Pancreas (tissue), 10 donors: Measurements from ENCODE around the gene PSMD12. TPM values are rescaled to one million over a fixed set of nuclear protein-coding genes. Genes with fewer than 3 reads are reported as not detected.
A peak's percentile ranks its signal among the peaks of the same experiment; 100 is the strongest.

ENCODE experiments used
- ATAC-seq, 4 donors: fragments of 200-7000 bp; cut with Tn5 transposase; one replicate each; pipeline versions ENCODE4 v1.8.0 to v1.9.1; 2020; ENCODE audit warnings: mild to moderate bottlenecking in 4 of 4, moderate library complexity in 4 of 4
- DNase-seq, 6 donors: peaks; one replicate each; pipeline ENCODE4 v3.0.0-alpha.2; 2020
- FAIRE-seq: peaks from 2 replicates; lab custom pipeline; 2012; peaks lifted over from hg19 to GRCh38; lab: Jason Lieb, UNC
- H3K27ac ChIP-seq, 4 donors: fragments of 200-600 bp; sonication (generic); 1 replicate in 3 of 4; 2 replicates in 1 of 4; pipeline versions ENCODE4 v1.5.0 to v1.8.0; 2020
- H3K27me3 ChIP-seq, 4 donors: fragments of 200-600 bp; one replicate each; pipeline ENCODE4 v1.8.0; 2021
- H3K36me3 ChIP-seq, 3 donors: fragments of 200-600 bp; sonication (generic) in 1 of 3; one replicate each; pipeline versions ENCODE4 v1.5.0 to v1.8.0; 2020 to 2021
- H3K4me1 ChIP-seq, 3 donors: fragments of 200-600 bp; one replicate each; pipeline ENCODE4 v1.8.0; 2021
- H3K4me3 ChIP-seq, 4 donors: fragments of 200-600 bp; sonication (generic) in 2 of 4; one replicate each; pipeline versions ENCODE4 v1.5.0 to v1.8.0; 2020 to 2021
- H3K9me3 ChIP-seq, 4 donors: fragments of 200-600 bp; one replicate each; pipeline ENCODE4 v1.8.0; 2021
- WGBS, 2 donors: extraction: QIAGEN DNeasy Blood & Tissue Kit; methylation state at CpG; one replicate each; pipeline ENCODE4 v1.1.7; 2013; 5-methylcytosine and 5-hydroxymethylcytosine counted together
- intact Hi-C, 3 donors: fragments of 100-400 bp; cut with DNase I; formaldehyde crosslinking; loops; one replicate each; pipeline versions ENCODE4 v1.11.1 to v1.14.2; 2022
- polyA plus RNA-seq, 2 donors: library from polyadenylated mRNA; stranded (reverse); fragments of 200-250 nt; gene quantifications; one replicate each; pipeline ENCODE4 v1.2.3, GENCODE V29; 2013
- total RNA-seq, 6 donors: library from RNA; stranded (reverse); fragmentation: NEBNext Ultra II Directional in 4 of 6; extraction: Animal tissue kit (Norgen Biotek cat#: 25700) in 4 of 6; gene quantifications; one replicate each; pipeline versions ENCODE4 v1.2.1 to v1.2.4, GENCODE V29; 2021 to 2023
- TF ChIP-seq, protein P1 (sequence below), 4 donors: fragments of 200-600 bp; sonication (generic) in 3 of 4; IDR thresholded peaks; one replicate each; pipeline versions ENCODE4 v1.5.0 to v1.8.0; 2021; ENCODE audit warnings: antibody characterized with exemption in 4 of 4
- donor health status: healthy with polysubstance abuse.
- donor health status: DM: no; HTN: no; CAD: no; lungs with moderate emphysema.
- donor health status: DM: no; HTN: no; CAD: no.
- donor health status: control.
- donor health status: control.
- donor health status: Bipolar disorder and iron deficiency.
- donor health status: DM: yes; HTN: yes; CAD: no.
- donor health status: DM: no; HTN: no; CAD: no.
- donor health status: DM: no; HTN: no; CAD: no.
- donor health status: DM: yes; HTN: yes; CAD: no.

Gene PSMD12
- total and polyA plus RNA-seq, 8 donors = 10.5 to 27.6 (median 21.1) TPM

- TF ChIP-seq, protein P1, sequence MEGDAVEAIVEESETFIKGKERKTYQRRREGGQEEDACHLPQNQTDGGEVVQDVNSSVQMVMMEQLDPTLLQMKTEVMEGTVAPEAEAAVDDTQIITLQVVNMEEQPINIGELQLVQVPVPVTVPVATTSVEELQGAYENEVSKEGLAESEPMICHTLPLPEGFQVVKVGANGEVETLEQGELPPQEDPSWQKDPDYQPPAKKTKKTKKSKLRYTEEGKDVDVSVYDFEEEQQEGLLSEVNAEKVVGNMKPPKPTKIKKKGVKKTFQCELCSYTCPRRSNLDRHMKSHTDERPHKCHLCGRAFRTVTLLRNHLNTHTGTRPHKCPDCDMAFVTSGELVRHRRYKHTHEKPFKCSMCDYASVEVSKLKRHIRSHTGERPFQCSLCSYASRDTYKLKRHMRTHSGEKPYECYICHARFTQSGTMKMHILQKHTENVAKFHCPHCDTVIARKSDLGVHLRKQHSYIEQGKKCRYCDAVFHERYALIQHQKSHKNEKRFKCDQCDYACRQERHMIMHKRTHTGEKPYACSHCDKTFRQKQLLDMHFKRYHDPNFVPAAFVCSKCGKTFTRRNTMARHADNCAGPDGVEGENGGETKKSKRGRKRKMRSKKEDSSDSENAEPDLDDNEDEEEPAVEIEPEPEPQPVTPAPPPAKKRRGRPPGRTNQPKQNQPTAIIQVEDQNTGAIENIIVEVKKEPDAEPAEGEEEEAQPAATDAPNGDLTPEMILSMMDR (IDR thresholded peaks at IDR 0.05) = no peak
- Histone ChIP-seq H3K27ac (peak within 1 kb of the TSS; percentile 87 to 94 (median 94)), H3K4me1 (peaks cover 3 to 8% (median 7%) of the 10 kb centered on the region in 3 donors), H3K9me3 (no peaks in the 10 kb centered on the region), H3K27me3 (no peaks in the 10 kb centered on the region), H3K36me3 (no peaks in the 10 kb centered on the region), H3K4me3 (peak within 1 kb of the TSS; percentile 76 to 98 (median 89))
- intact Hi-C loops = loop anchor here in 2 of 3 donors (5.0 to 10.0 kb wide), 2 partner anchors 100 to 318 kb away; no protein-coding TSS in a partner anchor
- ATAC-seq (peak; percentile 74 to 83 (median 80)), FAIRE-seq (no peak), DNase-seq (peak; percentile 86 to 95 (median 92))
- 0% methylated on average over 56 of the region's 56 CpGs for WGBS, 2 donors
Observed at GRCh38 chr17:67376737-67377487, 10.5 kb upstream of the PSMD12 start, which contains the start of gene PITPNC1. Gene PITPNC1 (plus strand): TSS chr17:67377281.

DNA sequence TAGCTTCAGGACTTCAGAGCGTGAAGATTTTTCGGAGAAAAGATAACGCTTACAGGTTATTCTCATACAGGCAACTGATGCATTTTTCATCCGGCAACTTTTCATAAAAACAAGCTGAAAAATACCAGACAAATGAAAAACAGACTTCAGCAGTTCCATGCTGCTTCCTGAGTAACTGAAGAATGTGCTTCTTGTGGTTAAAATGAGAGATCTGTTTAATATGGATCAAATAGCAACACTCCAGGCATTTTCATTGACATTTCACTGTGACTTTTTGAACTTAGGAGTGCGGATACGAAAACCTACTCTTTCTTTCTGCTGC lies 10.0 kb upstream of the PSMD12 start:
- TF ChIP-seq, protein P1 (IDR thresholded peaks at IDR 0.05) = no peak
- no peak for DNase-seq
- WGBS, 2 donors = 39 to 42% methylated on average over 6 of the region's 6 CpGs
- Histone ChIP-seq H3K4me3 (peak overlapping the region in 2 of 4 donors; percentile 81 to 98), H3K9me3 (no peaks in the 10 kb centered on the region), H3K27me3 (no peaks in the 10 kb centered on the region), H3K4me1 (peaks cover 3 to 7% (median 3%) of the 10 kb centered on the region in 3 donors), H3K27ac (peak overlapping the region; percentile 87 to 94 (median 94)), H3K36me3 (no peaks in the 10 kb centered on the region)
- intact Hi-C loops = loop anchor here in 2 of 3 donors (5.0 to 10.0 kb wide), 2 partner anchors 101 to 318 kb away; no protein-coding TSS in a partner anchor
- ATAC-seq = no peak
- no peak for FAIRE-seq

DNA sequence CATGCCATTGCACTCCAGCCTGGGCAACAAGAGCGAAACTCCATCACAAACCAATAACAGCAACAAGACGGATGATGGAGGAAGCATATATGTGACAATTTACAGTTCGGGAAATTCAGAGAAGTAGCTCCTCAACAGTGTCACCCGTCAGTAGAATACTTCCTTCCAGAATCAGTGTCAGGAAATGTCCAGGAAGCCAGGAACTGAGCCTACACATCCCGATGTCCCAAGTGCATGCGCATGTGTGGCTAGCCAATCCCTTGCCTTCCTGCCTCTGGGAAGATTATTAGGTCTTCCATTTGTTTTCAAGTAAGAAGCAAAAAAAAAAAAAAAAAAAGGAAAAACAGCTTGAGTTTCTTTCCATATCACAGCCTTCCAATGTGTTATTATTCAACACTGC lies 9.3 kb upstream of the PSMD12 start:
- Histone ChIP-seq H3K27me3 (no peaks in the 10 kb centered on the region), H3K27ac (no peak overlapping the region), H3K4me1 (peaks cover 3 to 7% (median 3%) of the 10 kb centered on the region in 3 donors), H3K4me3 (no peak overlapping the region), H3K36me3 (no peaks in the 10 kb centered on the region), H3K9me3 (no peaks in the 10 kb centered on the region)
- ATAC-seq (no peak), FAIRE-seq (no peak), DNase-seq (no peak)
- TF ChIP-seq, protein P1 (IDR thresholded peaks at IDR 0.05) = no peak
- 82 to 89% methylated on average over 6 of the region's 6 CpGs for WGBS, 2 donors
- intact Hi-C loops = loop anchor here in 2 of 3 donors (5.0 to 10.0 kb wide), 2 partner anchors 102 to 319 kb away; no protein-coding TSS in a partner anchor

DNA sequence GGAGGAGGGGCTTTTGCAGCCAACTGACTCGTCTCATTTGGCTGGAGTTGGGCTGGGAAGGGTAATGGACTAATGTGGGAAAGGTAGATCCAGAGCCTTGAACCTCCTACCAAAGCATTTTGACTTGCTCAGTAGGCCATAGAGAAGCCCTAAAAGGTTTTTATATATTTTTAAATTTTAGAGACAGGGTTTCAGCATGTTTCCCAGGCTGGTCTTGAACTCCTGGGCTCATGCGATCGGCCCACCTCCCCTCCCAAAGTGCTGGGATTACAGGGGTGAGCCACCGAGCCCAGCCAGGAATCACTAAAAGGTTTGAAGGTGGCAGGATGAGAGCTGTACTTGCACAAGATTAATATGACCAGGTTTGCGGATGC lies 8.7 kb upstream of the PSMD12 start:
- no peak overlapping the region for H3K4me3 ChIP-seq
- no peaks in the 10 kb centered on the region for H3K27me3 ChIP-seq
- no peak for ATAC-seq
- DNase-seq = no peak
- H3K27ac ChIP-seq = no peak overlapping the region
- intact Hi-C loops = loop anchor here in 2 of 3 donors (5.0 to 10.0 kb wide), 2 partner anchors 102 to 320 kb away; no protein-coding TSS in a partner anchor
- H3K4me1 ChIP-seq = peaks cover 3 to 7% (median 3%) of the 10 kb centered on the region in 3 donors
- FAIRE-seq = no peak
- H3K36me3 ChIP-seq = no peaks in the 10 kb centered on the region
- TF ChIP-seq, protein P1 (IDR thresholded peaks at IDR 0.05) = no peak
- WGBS, 2 donors = 58 to 63% methylated on average over 5 of the region's 5 CpGs
- no peaks in the 10 kb centered on the region for H3K9me3 ChIP-seq
